Inferior parietal cortex (tissue), 1 donor: ENCODE data around the gene NUDT8.
"Not testable (repeated sequence)": the region's sequence is repeated elsewhere in the genome, so short reads cannot be mapped to it uniquely, and the experiment has no call there.

Experiments
- DNase-seq: peaks from one replicate; pipeline ENCODE4 v3.0.0-alpha.2; 2016; ENCODE audit errors: extremely low spot score

The NUDT8 gene

GRCh38 chr11:67628710-67629385 lies 889 bp downstream of the NUDT8 start:
- DNase-seq, result no peak

DNA sequence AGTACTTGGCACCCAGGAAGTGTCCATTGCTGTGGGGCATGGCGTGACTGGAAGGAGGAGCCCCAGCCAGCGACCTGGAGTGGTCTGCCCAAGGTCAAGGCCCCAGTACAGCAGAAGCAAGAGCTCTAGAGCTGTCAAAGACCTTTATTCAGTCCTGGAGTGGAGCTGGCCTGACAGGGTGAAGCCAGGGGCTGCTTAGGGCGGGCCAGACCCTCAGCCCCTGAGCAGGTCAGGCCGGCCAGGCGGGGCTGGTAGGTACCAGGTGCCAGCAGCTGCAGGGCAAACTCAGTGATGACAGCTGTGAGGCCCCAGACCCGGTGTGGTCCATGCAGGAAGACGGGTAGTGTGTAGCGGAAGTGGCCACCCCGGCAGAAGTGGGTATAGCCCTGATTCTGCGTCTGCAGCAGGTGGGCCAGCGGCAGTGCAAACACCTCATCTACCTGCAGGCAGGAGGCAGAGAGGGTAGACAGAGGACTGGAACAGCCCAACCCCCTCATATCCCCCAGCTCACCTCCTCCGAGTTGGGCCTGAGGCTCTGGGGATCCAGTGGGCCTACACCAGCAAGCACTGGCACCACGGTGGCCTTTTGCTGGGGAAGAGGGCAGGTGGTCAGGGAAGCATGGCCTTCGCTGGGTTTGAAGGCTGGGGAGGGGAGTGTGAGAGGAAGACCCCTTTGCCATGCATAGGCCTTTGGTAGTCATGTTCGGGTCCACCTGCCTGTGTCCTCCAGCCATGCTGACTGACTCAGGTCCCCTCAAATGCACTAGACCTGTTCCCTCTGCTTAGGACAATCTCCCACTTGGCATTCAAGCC lies 1.7 kb downstream of the NUDT8 start:
- DNase-seq, result no peak

- no peak for DNase-seq
Measured at GRCh38 chr11:67627441-67627811, 2.3 kb downstream of the NUDT8 start.

DNA sequence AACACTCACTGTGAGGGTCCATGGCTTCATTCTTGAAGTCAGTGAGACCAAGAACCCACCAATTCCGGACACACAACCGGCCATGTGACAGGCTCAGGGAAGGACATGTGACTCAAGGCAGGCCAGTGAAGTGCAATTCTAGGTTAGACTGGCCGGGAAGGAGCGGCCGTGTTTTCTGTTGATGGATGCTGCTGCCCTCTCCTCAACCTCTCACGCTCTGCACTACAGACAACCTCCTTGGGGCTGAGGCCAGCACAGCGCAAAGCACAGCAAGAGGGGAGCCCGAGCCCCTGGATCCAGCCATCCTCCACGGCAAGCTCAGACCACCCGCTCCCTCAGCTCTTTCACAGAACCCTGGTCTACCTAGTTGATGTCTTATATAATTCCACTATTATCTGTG lies 2.8 kb downstream of the NUDT8 start:
- no peak for DNase-seq

- DNase-seq, result not testable (repeated sequence)
Measured at GRCh38 chr11:67626131-67626833, 3.5 kb downstream of the NUDT8 start.

- DNase-seq, result not testable (repeated sequence)
Measured at GRCh38 chr11:67623795-67624194, 5.9 kb downstream of the NUDT8 start.

DNA sequence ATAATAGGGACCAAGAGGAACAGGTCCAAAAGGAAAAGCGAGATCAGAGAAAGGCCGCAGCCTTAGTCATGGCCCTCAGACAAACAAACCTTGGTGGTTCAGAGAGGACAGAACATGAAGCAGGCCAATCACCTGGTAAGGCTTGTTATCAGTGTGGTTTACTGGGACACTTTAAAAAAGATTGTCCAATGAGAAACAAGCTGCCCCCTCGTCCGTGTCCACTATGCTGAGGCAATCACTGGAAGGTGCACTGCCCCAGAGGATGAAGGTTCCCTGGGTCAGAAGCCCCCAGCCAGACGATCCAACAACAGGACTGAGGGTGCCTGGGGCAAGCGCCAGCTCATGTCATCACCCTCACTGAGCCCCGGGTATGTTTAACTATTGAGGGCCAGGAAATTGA lies 6.8 kb downstream of the NUDT8 start:
- not testable (repeated sequence) for DNase-seq

DNA sequence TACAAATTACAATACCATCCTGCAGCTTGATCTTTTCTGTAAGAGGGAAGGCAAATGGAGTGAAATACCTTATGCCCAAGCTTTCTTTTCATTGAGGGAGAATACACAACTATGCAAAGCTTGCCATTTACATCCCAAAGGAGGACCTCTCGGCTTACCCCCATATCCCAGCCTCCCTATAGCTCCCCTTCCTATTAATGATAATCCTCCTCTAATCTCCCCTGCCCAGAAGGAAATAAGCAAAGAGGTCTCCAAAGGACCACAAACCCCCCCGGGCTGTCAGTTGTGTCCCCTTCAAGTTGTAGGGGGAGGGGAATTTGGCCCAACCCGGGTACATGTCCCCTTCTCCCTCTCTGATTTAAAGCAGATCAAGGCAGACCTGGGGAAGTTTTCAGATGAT lies 7.8 kb downstream of the NUDT8 start:
- DNase-seq, result not testable (repeated sequence)

DNA sequence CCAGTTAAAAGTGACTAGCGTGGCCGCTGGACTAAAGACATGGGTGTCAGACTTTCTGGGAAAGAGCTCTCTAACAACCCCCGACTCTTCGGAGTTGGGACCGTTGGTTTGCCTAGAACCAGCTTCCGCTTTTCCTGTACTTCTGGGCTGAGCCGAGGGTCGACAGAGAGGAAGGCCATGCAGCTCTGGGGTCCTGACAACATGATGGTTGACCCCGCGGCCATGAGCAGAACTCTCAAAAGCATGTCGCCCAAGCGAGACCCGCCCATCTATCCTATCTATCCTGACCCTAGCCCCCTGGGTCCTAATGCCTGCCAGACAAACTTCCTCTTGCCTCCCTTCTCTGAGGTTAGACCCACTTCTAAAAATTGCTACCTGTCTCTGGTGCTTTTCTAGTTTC lies 9.1 kb downstream of the NUDT8 start:
- DNase-seq, result not testable (repeated sequence)

- not testable (repeated sequence) for DNase-seq
Measured at GRCh38 chr11:67619683-67620618, 9.8 kb downstream of the NUDT8 start.

DNA sequence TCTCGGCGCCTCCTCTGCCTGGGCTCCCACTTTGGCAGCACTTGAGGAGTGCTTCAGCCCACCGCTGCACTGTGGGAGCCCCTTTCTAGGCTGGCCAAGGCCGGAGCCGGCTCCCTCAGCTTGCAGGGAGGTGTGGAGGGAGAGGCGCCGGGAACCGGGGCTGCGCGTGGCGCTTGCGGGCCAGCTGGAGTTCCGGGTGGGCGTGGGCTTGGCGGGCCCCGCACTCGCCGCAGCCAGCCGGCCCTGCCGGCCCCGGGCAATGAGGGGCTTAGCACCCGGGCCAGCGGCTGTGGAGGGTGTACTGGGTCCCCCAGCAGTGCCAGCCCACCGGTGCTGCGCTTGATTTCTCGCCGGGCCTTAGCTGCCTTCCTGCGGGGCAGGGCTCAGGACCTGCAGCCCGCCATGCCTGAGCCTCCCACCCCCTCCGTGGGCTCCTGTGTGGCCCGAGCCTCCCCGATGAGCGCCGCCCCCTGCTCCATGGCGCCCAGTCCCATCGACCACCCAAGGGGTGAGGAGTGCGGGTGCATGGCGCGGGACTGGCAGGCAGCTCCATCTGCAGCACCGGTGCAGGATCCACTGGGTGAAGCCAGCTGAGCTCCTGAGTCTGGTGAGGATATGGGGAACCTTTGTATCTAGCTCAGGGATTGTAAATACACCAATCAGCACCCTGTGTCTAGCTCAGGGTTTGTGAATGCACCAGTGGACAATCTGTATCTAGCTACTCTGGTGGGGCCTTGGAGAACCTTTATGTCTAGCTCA lies 10.7 kb downstream of the NUDT8 start:
- not testable (repeated sequence) for DNase-seq

DNA sequence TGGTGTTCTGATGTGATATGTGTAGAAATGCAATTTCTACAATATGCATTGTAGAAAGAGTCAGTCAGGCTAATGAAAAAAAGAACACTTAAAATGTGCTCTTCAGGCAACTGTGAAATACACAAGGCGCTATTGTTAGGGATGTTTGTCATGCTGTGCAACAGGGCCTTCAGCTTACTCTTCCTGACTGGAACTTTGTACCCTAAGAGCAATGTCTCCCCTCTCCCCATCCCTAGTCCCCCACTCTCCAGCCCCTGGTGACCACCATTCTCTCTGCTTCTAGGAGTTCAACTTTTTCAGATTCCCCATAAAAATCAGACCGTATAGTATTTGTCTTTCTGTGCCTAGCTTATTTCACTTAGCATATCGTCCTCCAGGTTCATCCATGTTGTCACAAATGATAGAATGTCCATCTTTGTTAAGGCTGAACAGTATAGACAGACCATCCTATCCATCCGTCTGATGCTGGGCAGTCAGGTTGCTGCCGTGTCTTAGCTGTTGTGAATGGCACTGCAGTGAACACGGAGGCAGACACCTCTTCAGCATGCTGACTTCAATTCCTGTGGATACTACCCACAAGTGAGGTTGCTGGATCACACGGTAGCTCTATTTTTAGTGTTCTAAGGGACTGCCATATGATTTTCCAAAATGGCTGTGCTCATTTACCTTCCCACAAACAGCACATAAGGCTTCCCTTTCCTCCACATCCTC lies 12.3 kb downstream of the NUDT8 start:
- no peak for DNase-seq

GRCh38 chr11:67616431-67617242 lies 13.1 kb downstream of the NUDT8 start:
- DNase-seq, result no peak

- DNase-seq, result no peak
Measured at GRCh38 chr11:67615728-67616430, 13.9 kb downstream of the NUDT8 start.

DNA sequence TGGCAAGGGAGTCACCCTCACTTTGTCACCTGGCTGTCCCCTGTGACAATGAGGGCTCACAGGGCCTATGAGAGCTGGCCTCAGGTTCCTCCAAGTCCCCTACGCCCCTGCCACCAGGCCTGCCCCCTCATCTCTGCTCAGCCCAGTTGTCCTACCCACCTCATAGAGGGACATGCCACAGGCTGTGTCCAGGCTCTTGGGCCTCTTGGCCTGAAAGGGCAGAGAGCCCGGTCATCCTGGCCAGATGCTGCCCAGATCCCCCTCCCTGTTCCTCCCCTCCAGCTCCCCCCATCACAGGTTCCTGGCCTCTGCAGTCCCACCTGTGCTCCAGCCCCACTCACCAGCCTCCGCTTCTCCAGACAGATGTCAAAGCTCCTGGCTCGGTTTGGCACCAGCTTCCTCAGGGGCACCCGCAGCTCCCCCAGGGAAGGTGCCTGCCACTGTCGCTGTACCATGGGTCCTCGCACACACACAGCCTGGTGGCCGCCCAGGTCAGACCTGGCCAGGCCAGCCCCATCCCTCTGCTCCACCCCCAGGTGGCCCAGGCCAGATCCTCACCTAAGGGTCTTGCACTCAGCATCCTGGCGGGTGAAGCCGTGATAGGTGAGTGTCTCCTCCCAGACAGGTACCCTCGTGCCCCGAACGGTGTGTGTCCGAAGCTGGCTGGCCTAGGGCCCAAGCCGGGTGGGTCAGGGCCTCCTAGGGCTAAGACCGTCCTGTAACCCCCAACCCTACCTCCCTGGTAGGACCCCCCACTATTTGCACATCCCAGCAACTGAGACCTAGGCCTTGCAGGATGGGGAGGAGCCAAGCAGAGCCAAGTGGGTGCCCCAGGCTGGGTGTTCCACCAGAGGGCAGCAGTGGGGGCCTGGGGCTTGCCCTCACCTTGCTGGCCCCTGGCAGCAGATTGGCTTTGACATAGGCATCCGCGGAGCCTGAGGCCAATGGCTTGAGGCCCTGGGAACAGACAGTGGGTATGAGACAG lies 14.7 kb downstream of the NUDT8 start:
- DNase-seq, result no peak

DNA sequence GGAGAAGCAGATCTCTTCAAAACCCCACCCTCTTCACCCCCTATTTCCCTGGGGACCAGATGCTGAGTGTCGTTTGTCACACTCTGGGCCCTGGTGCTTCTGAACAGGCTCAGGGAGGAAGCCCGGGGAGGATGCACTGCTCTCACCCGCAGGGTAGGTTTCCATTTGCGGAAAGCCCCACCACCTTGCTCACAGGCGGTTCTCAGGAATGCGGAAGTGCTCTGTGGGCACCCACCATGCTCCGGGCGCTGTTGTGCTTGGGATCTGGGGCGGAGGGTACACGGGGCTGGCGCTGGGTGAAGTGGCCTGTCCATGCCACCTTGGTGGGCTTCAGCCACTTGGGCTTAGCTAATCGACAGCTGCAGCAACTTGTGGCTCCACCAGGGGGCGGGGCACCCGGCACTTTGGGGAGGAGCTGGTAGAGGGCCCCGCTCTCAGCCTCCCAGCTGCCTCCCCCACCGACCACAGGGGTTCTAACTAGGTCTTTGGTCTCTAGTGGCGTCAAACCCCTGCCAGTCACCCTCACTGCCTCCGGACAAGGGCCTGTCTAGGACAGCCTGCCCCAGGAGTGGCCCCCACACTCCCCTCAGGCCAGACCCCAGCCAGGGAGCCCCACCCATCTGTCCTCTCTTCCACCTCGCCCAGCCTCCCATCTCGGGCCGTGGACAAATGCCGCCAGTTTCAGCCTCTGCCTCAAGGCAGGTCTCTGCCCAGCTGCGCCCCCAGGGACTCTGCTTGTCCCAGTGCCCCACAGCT lies 15.6 kb downstream of the NUDT8 start:
- DNase-seq, result no peak
